Neural cell (in vitro differentiated cells): ENCODE results near the gene TRAT1. TPM values are rescaled to one million over a fixed set of nuclear protein-coding genes. Genes with fewer than 3 reads are reported as not detected.

Source experiments
- H2AFZ ChIP-seq: fragments of 200-600, 300-800 bp; sonication (generic), shearing (Covaris generic); 2 replicates; pipeline ENCODE4 v1.6.0; 2014; ENCODE audit warnings: low read depth, mild to moderate bottlenecking, antibody characterized with exemption, low read length, moderate library complexity
- H3F3A ChIP-seq: fragments of 200-600 bp; shearing (Covaris generic); 2 replicates; pipeline ENCODE4 v1.6.1; 2016; ENCODE audit warnings: mild to moderate bottlenecking, moderate library complexity, mixed read lengths, antibody characterized with exemption, low read length; ENCODE audit not compliant: insufficient read depth, poor library complexity, severe bottlenecking
- H3K27ac ChIP-seq: fragments of 200-600, 300-800 bp; sonication (generic), shearing (Covaris generic); 2 replicates; pipeline ENCODE4 v1.5.1; 2014; ENCODE audit warnings: mild to moderate bottlenecking, low read length, moderate library complexity
- H3K27me3 ChIP-seq: fragments of 300-800, 200-600 bp; sonication (generic), shearing (Covaris generic); 2 replicates; pipeline ENCODE4 v1.6.0; 2014; ENCODE audit warnings: mild to moderate bottlenecking, low read depth, low read length, moderate library complexity; ENCODE audit not compliant: insufficient read depth
- H3K36me3 ChIP-seq: fragments of 300-800, 200-600 bp; sonication (generic), shearing (Covaris generic); 2 replicates; pipeline ENCODE4 v1.5.1; 2014; ENCODE audit warnings: mild to moderate bottlenecking, antibody characterized with exemption, low read length, moderate library complexity; ENCODE audit not compliant: insufficient read depth
- H3K4me2 ChIP-seq: fragments of 300-800, 200-600 bp; sonication (generic), shearing (Covaris generic); 2 replicates; pipeline ENCODE4 v1.6.0; 2014; ENCODE audit warnings: mild to moderate bottlenecking, low read length
- H3K4me3 ChIP-seq: fragments of 300-800, 200-600 bp; sonication (generic), shearing (Covaris generic); 2 replicates; pipeline ENCODE4 v1.5.1; 2014; ENCODE audit warnings: mild to moderate bottlenecking, low read length, moderate library complexity
- H3K79me2 ChIP-seq: fragments of 200-600 bp; shearing (Covaris generic); replicated peaks from 2 replicates; pipeline ENCODE4 v1.6.0; 2014; ENCODE audit warnings: mild to moderate bottlenecking, low read length, moderate library complexity; ENCODE audit not compliant: insufficient read depth
- H3K9ac ChIP-seq: fragments of 300-800, 200-600 bp; sonication (generic), shearing (Covaris generic); 2 replicates; pipeline ENCODE4 v1.6.1; 2016; ENCODE audit warnings: mild to moderate bottlenecking, low read length, mixed read lengths
- H3K9me2 ChIP-seq: fragments of 200-600 bp; shearing (Covaris generic); 2 replicates; pipeline ENCODE4 v1.6.1; 2016; ENCODE audit warnings: mild to moderate bottlenecking, low read length, mixed read lengths; ENCODE audit not compliant: insufficient read depth
- H3K9me3 ChIP-seq: fragments of 200-600, 300-800 bp; sonication (generic), shearing (Covaris generic); 2 replicates; pipeline ENCODE4 v1.6.1; 2016; ENCODE audit warnings: mild to moderate bottlenecking, mixed run types, low read length, moderate library complexity, mixed read lengths
- H4K20me1 ChIP-seq: fragments of 200-600 bp; shearing (Covaris generic); 2 replicates; pipeline ENCODE4 v1.6.1; 2016; ENCODE audit warnings: mild to moderate bottlenecking, mixed run types; ENCODE audit not compliant: insufficient read depth
- CTCF ChIP-seq: fragments of 450-650 bp; IDR thresholded peaks from 2 replicates; pipeline ENCODE4 v1.5.1; 2014; ENCODE audit warnings: antibody characterized with exemption, mild to moderate bottlenecking, moderate library complexity; ENCODE audit not compliant: poor library complexity, severe bottlenecking
- EP300 ChIP-seq: fragments of 450-650 bp; conservative IDR thresholded peaks from 2 replicates; pipeline ENCODE4 v1.6.1; 2014; ENCODE audit warnings: antibody characterized with exemption, mild to moderate bottlenecking, moderate library complexity; ENCODE audit not compliant: poor library complexity, severe bottlenecking
- EZH2 ChIP-seq: fragments of 200-600, 300-800 bp; shearing (Covaris generic), sonication (generic); IDR thresholded peaks from 2 replicates; pipeline ENCODE4 v1.6.1; 2014; ENCODE audit warnings: antibody characterized with exemption, low read length, borderline replicate concordance, mild to moderate bottlenecking; ENCODE audit not compliant: insufficient read depth, poor library complexity, severe bottlenecking
- MXI1 ChIP-seq: fragments of 450-650 bp; conservative IDR thresholded peaks from 2 replicates; pipeline ENCODE4 v1.6.1; 2014; ENCODE audit warnings: antibody characterized with exemption, mild to moderate bottlenecking; ENCODE audit not compliant: poor library complexity, severe bottlenecking
- POLR2AphosphoS5 ChIP-seq: IDR thresholded peaks from 2 replicates; pipeline ENCODE4 v1.6.1; 2012
- RAD21 ChIP-seq: fragments of 450-650 bp; conservative IDR thresholded peaks from 2 replicates; pipeline ENCODE4 v1.6.1; 2014; ENCODE audit warnings: antibody characterized with exemption, mild to moderate bottlenecking, moderate library complexity
- REST ChIP-seq: IDR thresholded peaks from 2 replicates; pipeline ENCODE4 v1.6.1; 2012; ENCODE audit warnings: borderline replicate concordance
- SMC3 ChIP-seq: fragments of 450-650 bp; conservative IDR thresholded peaks from 2 replicates; pipeline ENCODE4 v1.6.1; 2014; ENCODE audit warnings: antibody characterized with exemption, mild to moderate bottlenecking, moderate library complexity; ENCODE audit not compliant: poor library complexity
- TAF1 ChIP-seq: IDR thresholded peaks from 2 replicates; pipeline ENCODE4 v1.6.1; 2012; ENCODE audit warnings: low read depth
- polyA plus RNA-seq: library from polyadenylated mRNA; depleted of rRNA; stranded (reverse); fragments of >200 nt; gene quantifications from 2 replicates; pipeline ENCODE4 v1.2.3, GENCODE V29; 2014

The TRAT1 gene
- polyA plus RNA-seq, 1 donor from 2014 or later, result not detected

GRCh38 chr3:108834551-108834950 is 12.0 kb downstream of the TRAT1 start:
- Histone ChIP-seq H3K9ac (no peak overlapping the region), H3K9me2 (no peaks in the 10 kb centered on the region), H3K27ac (no peak overlapping the region), H3K79me2 (no peaks in the 10 kb centered on the region), H2AFZ (no peak overlapping the region), H3F3A (no peaks in the 10 kb centered on the region), H3K9me3 (no peaks in the 10 kb centered on the region), H3K4me3 (no peak overlapping the region), H4K20me1 (no peaks in the 10 kb centered on the region), H3K36me3 (no peaks in the 10 kb centered on the region), H3K4me2 (no peak overlapping the region), H3K27me3 (no peaks in the 10 kb centered on the region)
- no peak for TF ChIP-seq REST
- no peak for TF ChIP-seq RAD21
- no peak for TF ChIP-seq CTCF
- TF ChIP-seq SMC3, result no peak
- TF ChIP-seq MXI1, result no peak
- TF ChIP-seq EP300, result no peak
- no peak for TF ChIP-seq TAF1
- no peak for TF ChIP-seq EZH2
- no peak for TF ChIP-seq POLR2AphosphoS5

GRCh38 chr3:108835101-108835500 is 12.5 kb downstream of the TRAT1 start:
- Histone ChIP-seq H3K9me2 (no peaks in the 10 kb centered on the region), H3K79me2 (no peaks in the 10 kb centered on the region), H3F3A (no peaks in the 10 kb centered on the region), H3K4me3 (no peak overlapping the region), H3K27me3 (no peaks in the 10 kb centered on the region), H3K4me2 (no peak overlapping the region), H3K9ac (no peak overlapping the region), H4K20me1 (no peaks in the 10 kb centered on the region), H3K27ac (no peak overlapping the region), H2AFZ (no peak overlapping the region), H3K36me3 (no peaks in the 10 kb centered on the region), H3K9me3 (no peaks in the 10 kb centered on the region)
- TF ChIP-seq SMC3 (no peak), MXI1 (no peak), EZH2 (no peak), TAF1 (no peak), RAD21 (no peak), POLR2AphosphoS5 (no peak), REST (no peak), CTCF (no peak), EP300 (no peak)
